GM19463 (cell line): Measurements from ENCODE around the gene RGSL1.

Experiments
- ATAC-seq: cut with Tn5 transposase; IDR thresholded peaks from one replicate; pipeline ENCODE4 v1.9.1; 2021; ENCODE audit warnings: mild to moderate bottlenecking, moderate library complexity; ENCODE audit not compliant: unreplicated experiment

RGSL1 gene

DNA sequence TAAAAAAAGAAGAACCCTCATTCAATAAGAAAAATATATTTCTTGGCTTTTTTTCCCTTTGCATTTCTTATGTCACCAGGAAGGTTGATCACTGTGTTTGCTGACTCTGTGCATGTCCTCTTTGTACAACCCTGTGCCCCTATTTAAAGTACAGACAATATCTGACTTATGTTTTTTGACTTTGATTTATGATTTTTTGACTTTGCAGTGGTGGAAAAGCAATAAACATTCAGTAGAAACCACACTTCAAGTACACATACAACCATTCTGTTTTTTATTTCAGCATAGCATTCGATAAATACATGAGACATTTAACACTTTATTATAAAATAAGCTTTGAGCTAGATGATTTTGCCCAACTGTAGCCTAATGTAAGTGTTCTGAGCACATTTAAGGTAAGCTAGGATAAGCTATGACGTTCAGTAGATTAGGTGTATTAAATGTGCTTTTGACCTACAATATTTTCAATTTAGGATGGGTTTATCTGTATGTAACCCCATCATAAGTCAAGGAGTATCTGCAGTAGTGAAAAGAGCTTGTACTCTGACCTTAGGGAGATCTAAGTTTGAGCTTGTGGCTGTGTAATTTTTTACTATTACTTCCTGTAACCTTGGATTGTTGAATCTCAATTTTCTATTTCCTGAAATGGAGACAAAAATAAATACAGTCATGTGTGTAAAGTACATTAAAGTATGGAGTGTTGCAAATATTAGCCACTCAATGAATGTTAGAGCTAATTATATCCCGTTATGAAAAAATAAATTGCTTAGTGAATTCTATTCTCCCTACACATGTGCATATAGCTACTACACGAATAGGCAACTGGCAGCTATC lies 137.9 kb downstream of the RGSL1 start:
- no peak for ATAC-seq

DNA sequence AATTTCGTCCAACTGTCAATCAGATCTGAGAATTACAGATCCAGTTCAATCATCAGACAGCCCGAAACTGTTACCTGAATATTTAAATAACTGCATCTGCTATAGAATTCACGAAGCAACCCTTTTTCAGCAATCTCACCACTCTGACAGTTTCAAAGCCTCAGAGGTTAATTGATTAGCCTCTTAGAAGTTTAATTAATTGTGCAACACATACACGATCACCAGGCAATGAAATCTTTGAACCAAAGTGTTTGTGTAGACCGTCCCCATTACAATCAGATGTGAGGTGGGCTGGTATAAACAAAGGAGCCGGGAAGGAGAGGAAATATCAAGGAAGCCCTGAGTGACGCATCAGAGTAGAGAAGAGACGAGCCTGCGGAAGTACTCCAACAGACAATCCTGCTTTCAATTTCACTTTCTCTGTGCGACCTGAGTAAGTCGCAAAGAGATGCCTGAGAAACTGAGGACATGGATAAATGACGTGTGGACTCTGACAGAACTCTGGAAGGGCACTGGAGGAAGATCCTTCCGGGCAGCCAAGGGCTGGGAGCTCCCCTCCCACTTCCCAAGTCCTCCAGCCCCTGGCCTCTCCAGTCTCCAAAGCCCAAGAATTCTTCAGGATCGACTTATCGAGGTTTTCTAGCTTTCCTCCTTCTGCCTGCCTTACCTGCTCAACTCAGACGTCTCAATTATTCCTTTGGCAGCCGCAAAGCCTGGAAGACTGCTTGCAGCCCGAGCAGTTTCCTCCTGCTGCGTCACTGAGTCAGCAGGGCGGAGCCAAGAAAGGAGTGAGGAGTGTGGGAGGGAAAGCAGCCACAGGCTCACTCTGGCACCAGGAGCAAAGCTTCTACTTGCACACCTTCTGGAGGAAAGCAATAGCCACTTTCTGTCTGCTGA lies 138.8 kb downstream of the RGSL1 start, which contains the start of gene RNASEL:
RNASEL (minus strand) TSS at position 757 of the 897 bp plus-strand sequence. CDS start 2,450 bp downstream, outside the sequence.
- ATAC-seq, result peak; percentile 78

DNA sequence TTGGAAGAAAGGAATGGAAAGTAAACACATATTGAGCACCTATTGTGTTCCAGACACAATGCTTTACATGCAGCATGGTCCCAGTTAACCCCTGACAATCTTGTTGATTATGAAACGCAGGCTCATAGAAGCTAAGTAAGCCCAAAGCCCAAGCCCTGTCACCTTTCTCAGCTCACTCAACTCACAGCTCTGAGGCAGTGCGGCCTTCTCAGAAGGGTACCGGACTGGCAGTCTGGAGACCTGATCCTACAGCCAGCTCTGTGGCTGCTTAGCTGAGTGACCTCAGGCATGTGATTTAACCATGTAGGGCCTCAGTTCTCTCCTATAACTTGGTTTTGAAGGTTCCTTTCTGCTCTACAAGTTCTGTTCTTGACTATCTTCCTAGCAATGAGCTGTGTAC lies 139.6 kb downstream of the RGSL1 start:
- ATAC-seq, result no peak

DNA sequence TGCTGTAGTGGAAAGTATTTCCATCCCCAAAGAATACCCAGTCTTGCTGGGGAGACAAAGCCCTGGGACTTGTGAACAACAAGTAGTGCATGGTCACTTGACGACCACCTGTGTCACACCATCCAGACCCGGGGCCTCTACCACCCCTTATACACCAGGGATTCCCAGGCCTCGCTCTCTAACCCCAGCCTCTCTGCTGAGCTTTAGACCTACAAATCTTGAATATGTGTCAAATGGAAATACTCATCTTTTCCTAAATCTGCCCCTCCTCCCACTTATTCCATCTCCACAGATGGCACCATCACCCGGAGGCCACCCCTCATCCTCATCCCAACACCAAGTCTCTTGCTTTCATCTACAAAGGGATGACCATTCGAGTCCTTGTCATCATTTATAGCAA lies 140.0 kb downstream of the RGSL1 start:
- no peak for ATAC-seq

DNA sequence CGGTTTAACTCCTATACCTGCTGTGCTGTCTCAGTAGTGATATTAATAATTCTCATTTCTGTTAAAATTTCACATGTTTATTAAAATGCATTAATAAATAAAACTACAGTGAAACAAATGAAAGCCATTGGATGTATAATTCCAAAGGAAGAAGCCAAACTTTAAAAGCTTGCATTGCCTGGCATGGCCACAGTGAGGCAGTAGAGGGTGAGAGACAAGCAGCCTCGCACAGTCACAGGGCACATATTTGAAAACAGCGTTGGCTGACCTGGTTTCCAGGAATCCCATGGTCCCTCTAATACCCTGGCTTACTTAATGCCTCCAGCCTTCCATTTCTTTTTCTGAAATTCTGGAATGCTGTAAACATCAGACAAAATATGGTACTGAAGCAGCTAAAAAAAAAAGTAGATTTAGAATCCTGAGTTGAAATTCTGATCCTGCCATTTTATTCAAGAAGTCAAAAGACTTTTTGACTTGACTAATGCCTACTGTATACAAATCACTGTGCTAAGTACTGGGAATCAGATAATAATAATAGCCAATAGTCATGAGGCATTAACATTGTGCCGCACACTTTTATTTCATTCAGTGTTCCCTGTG lies 145.8 kb downstream of the RGSL1 start:
- ATAC-seq, result no peak

DNA sequence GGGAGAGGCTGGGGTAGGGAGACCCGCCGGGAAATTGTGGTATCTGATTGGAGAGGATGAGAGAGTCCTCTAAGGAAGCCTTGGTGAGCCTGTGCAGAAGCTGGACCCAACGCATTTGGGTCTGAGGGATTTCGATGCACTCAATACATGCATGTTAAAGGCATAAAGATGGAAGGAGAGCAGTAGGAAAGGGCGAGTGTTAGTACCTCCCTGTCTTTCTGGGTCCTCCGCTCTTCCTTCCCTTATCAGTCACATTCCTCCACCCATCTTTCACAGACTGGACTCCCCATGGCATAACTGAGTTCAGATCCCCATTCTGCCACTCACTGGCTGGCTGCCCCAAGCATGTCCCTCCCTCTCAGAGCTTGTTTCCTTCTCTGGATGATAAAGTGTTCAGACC lies 147.0 kb downstream of the RGSL1 start:
- ATAC-seq, result no peak

DNA sequence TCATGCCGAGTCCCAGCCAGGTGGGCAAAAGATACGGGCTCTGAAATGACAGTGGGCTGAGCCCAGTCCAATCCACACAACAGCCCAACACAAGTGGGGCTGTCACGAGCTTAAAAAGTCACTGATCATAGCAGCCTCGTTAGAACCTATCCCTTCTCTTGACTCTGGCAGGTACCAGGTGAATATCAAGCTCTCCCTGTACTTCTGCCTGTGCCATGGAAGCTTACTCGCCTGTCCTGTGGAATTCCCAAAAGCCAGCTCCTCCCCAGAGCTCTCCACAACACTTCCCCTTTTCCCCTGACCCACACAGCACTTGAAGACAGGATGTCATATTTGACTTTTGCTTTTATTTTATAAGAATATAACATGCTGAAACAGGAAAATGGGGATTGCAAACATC lies 148.3 kb downstream of the RGSL1 start:
- ATAC-seq, result no peak

DNA sequence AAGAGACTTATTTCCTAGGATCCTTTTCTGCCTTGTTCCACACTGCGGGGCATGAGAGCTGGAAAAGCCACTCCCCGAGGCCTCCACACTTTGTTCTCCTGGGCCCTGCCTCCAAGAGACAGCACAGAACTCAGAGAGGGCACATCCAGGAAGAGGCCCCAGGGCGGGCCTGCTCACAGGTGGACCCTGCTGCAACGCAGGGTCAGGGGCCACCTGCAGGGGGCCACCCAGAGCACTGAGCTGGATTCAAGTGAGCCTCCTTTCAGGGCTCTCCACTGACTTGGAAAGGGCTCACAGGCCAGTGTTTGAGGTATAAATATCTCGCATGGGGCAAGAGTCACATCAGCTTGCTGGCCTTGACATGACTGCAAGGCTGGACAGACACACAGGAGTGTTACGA lies 149.4 kb downstream of the RGSL1 start:
- ATAC-seq, result no peak

DNA sequence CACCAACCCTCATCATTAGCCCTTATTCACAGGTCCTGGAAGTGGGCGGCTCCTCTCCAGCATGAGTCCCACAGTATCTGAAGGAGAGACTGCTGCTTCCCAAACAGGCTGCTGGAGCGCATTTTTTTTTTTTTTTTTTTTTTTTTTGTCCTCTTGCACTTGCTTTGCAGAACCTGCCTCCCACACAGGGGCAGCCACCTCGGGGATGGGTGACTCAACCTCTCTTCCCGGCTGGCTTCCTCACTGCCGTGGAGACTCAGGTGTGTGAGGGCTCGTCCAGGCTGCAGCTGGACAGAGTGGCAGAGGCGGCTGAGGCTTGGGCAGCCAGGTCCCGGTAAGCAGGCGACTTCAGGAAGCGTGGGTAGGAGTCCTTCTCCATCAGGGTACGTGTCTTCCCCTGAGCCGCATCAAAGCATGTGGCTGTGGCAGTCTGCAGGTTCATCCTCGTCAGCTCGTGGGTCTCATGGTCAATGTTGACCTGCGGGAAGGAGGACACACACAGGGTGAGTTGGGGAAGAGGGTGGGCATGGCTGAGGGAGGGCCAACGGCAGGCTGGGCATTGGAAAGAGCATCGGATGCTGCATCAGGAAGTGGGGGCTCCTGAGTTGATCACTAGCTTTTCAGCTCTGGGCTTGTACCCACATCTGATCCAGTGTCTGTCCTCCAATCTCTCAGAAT lies 150.2 kb downstream of the RGSL1 start:
- ATAC-seq, result no peak

DNA sequence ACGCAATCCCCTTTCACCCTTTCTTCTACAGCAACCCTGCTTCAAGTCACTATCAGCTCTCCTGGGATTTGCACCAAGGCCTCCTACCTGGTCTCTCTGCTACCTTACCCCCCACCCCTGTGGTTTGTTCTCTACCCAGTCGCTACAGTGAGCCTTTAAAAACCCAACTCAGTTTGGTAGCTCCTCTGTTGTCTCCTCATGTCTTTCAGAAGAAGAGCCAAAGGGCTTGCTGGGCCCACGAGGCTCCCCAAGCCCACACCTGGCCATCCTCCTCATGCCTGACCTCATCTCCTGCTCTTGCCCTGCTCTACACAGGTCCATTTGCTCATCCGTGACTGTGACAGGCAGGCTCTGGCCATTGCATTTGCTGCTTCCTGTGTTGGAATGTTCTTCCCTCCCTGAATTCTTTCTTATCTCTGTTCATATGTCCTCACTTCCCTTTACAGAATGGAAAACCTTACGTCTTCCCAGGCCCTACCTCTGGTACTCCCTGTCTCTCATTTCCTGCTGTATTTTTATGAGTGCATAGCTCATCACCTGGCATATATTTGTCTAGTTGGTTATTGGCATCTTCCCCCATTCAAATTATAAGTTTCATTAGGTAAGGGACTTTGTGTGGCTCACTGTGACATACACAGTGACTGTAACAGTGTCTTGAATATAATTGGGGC lies 150.9 kb downstream of the RGSL1 start:
- ATAC-seq, result no peak

DNA sequence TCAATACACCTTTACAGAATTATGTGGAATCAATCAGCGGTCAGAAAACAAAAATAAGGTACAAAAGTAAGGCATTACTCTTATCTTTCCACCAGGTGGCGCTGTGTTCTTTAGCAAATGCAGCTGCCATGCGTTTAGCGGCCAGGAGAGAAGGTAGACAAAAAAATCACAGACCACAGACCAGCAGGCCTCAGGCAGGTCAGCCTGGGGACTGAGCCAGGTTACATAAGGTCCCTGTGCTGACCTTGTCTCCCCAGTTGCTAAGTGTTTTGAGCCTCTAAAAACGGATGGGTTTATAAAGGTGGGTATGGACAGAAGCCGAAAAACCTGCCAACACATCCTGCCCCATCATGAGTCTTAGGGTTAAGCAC lies 151.5 kb downstream of the RGSL1 start:
- no peak for ATAC-seq

DNA sequence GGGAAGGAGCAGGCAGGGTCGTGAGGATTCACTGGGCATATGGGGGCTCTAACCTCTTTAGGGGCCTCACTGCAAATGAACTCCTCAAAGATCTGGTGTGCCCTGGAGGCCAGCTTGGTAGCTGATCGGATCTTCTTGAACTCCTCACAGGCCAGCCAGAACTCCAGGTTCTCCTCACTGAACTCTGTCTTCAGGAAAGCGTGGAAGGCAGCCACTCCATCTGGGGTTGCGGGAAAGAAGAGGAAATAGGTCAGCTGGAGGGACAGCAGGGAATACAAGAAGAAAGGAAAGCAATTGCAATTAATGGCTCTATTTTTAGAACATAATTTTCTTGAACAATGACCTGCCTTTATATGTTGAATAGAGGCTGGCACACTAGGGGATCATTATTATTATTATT lies 152.0 kb downstream of the RGSL1 start:
- ATAC-seq, result no peak

DNA sequence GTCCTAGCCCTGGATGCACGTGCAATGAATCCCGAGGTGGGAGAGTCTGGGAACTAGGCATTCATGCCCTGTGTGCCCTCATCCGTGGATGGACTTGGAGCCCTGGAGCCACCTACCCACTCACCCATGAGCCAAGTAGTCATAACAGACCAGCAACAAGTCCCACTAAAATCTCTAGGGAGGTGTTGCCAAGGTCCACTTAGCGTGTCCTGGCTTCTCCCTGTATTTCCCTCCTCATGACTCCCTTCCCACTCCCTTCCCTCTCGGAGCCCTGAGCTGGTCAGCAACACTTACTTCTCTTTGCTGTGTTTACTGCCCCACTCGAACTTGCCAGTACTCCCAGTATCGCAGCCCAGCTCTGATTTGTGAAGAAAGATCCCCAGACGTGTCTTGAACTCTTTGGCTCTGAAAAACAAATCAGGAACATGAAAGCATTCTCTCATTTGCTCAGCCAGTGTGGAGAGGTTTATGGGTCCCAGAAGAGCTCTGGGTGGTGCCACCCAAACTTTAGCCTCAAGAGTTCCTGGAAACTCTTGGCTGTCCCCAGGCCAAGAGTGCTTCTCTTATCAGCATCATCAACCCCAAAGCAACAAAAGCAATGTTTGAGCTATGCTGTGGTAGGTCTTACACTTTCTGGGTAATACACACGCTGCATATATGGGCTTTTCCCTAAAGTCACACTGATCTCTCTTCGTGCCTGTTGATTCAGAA lies 153.1 kb downstream of the RGSL1 start:
- ATAC-seq, result no peak

DNA sequence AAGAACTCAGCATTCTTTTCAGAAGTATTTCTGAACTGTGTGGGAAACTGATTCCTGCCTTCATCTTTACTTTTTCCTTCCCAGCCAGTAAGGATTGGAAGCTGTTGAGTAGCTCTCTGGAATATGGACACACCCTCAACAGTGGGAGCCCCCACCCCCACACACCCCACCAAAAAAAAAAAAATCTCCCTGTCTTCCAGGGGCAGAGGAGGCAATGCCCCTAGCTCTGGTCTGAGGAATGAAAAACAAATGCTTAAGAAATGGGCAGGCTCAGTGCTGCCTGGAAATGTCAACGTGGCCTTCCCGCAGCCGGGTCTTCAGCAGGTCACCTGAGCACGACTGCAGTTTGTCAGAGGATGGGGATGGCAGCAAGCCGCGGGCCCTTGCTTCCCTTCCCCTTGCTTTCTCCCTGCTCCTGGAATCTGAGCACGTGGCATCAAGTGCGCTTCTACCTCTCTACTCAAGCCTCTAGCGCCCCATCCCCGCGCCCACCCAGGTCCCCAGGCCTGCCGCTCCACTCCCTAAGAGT lies 153.8 kb downstream of the RGSL1 start:
- no peak for ATAC-seq

DNA sequence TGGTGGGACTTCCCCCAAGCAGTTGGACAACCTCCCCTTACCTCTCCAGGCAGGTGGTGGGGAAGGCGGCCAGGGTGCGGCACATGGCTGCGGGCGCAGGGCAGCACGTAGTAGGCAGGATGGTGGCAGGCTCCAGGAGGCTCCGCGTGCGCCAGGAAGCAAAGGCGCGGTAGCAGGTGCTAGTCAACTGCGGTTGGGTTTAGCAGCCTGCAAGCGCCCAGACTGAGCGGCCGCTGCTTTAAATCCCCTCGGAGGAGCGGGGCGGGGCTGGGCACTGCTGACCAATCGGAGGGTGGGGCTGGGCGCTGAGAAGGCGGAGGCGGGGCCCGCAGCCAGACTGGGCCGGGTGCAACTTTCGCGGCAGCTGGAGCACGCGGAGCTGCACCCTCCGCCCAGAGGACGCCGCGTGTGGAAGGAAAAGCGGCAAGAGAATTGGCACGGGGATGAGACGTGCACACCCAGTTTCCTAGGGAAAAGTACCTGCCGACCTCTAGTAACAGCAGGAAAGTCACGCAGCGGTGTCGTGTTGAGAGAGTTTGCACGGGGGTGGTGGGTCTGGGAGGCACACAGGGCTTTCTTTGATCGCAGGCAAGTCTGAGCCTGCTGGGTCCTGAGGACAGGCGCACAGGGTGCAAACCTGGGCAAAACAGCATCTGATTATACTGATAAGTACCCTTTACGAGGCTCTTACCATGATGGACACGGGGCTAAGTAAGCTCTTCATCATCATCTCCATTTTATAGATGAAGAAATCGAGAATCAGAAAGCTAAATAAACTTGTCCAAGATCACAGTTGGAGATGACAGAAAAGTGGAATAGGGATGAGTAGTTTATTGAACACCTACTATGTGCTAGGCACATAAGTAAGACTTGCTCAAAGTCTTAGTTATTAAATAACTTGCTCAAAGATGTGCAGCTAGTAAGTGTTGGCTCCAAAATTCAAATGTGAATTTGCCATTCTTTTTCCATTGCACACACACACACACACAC lies 154.5 kb downstream of the RGSL1 start, which contains the start of gene RGS16:
RGS16 (minus strand) TSS at position 215 of the 990 bp plus-strand sequence; CDS start at position 85, 130 bp downstream.
- ATAC-seq, result peak; percentile 94

DNA sequence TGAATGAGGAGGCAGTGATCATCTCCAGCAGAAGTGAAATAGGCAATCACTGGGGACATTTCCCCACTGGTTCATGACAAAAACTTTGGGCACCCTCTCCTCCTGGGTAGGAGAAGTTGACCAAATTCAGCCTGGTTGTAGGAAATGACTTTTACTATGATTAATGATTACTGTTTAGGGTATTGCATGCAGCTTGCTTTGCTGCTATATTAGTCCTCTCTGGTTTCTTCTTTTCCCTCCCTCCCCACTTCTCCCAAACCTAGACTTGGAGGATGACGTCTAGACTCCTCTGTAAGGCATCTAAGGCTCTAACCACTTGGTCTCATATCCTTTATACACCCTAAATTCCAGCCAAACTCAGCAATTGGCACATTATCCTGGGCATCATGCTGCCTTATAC lies 157.6 kb downstream of the RGSL1 start:
- ATAC-seq, result no peak

DNA sequence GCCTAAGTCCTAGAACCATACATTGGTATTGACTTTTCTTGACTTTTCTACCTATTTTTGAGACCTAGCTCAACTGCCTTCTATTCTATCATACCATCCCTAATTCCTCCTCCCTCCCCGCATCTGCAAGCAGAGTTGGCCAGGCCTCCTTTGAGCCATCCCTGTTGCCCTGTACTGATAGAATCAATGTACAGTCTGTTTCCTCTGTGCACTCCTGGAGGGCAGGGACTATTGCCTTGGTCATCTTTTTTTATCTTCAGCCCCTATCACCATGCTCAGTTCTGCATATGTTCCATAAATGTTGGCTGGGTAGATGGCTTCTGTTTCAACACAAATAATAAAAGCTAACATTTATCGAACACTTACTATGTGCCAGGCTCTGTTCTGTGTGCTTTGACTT lies 158.3 kb downstream of the RGSL1 start:
- ATAC-seq, result no peak
